ENCODE measurements around the gene THAP9.
"Not testable (repeated sequence)": the region's sequence is repeated elsewhere in the genome, so short reads cannot be mapped to it uniquely, and the experiment has no call there.

THAP9 gene

DNA sequence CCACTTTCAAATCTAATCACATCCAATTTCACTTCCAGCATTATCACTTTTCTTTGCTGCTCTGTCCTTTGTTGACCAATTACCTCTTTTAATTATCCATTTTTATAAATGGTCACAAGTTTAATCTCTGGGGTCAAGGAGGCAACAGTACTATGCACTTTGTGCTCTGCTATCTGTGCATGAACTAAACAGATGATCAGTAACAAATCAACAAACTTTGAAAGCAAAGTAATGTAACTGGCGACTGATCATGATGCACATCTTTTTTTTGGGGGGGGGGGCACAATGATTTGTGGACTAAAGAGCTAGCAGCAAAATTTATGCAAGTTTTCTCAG, 8.1 kb upstream of the THAP9 start:
- DNase-seq (ENCODE audit: low spot score) = no peak

- DNase-seq (ENCODE audit: low spot score) = no peak
These were observed 6.6 kb upstream of the THAP9 start for GRCh38 chr4:82893942-82894341.

GRCh38 chr4:82896755-82897154, 3.8 kb upstream of the THAP9 start:
- no peak for DNase-seq (ENCODE audit: low spot score)

GRCh38 chr4:82898322-82899243, 2.0 kb upstream of the THAP9 start:
- DNase-seq (ENCODE audit: low spot score) = peak; percentile 24

DNA sequence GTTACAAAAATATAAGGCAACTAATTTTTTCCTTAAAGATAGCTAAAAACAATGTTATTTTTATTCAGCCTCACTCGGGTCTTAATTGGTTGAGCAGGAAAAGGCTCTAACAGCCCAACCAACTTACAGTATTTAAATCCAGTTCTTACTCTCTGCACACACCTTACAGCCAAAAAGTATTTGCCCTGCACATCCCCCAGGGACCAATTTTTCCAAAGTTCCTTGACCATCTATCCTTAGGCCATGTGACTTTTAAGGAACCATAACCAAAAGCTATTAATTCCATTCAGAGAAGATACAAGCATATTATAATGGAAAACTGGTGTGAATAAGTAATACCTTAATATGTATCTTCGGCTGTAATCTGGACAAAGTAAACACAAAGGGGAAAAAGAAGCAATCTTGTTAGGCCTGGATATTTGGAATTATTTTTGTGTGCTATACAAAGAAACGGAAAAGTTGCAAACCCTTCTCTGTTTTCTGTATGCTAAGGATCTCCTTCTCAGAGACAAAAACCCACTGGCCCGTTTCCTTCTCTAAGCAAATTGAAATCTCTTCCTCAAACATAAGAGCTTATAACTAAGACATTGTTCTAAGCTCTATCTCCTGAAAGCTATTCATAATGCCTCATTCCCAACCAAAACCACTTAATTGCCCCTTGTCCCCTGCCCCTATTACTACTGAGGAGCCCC, 1.0 kb upstream of the THAP9 start:
- no peak for DNase-seq (ENCODE audit: low spot score)

GRCh38 chr4:82900066-82900410, 497 bp upstream of the THAP9 start:
- DNase-seq (ENCODE audit: low spot score) = no peak

GRCh38 chr4:82901183-82901718, 716 bp downstream of the THAP9 start:
- no peak for DNase-seq (ENCODE audit: low spot score)

DNA sequence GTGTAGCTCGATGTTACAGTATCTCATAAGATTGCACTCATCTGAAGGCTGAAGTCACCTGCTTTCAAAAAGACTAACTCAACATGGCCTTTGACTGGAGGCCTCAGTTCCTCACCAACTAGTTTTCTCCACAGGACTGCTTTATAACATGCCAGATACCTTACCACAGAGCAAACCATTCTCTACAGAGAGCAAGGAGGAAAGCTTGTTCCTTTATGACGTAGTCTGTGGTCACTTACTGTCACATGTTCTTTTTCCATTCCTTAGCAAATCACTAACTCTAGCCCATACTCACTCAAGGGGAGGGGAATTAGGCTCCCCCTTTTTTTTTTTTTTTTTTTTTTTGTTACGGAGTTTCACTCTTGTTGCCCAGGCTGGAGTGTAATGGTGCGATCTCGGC, 3.2 kb downstream of the THAP9 start:
- no peak for DNase-seq (ENCODE audit: low spot score)

- DNase-seq (ENCODE audit: low spot score) = peak; percentile 62
These were observed 4.7 kb downstream of the THAP9 start for GRCh38 chr4:82905205-82905604.

DNA sequence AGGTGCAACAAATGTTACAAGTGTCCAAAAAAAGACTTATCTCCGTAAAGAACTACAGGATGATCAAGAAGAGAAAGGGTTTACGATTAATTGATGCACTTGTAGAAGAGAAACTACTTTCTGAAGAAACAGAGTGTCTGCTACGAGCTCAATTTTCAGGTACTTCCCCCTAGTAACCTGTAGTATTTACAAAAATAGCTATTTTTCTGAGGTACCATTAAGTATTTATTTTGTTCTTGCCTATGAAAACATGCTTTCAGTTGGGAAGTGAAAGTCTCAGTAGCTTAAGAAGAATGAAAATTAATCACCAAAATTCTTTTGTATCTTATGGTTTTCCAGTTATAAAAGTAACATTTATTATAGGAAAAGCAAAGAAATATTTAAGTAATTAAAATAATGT, 5.9 kb downstream of the THAP9 start:
- DNase-seq (ENCODE audit: low spot score) = no peak

- DNase-seq (ENCODE audit: low spot score) = no peak
These were observed 8.8 kb downstream of the THAP9 start for GRCh38 chr4:82909326-82909725.

GRCh38 chr4:82913305-82913704, 12.8 kb downstream of the THAP9 start:
- DNase-seq (ENCODE audit: low spot score) = no peak

DNA sequence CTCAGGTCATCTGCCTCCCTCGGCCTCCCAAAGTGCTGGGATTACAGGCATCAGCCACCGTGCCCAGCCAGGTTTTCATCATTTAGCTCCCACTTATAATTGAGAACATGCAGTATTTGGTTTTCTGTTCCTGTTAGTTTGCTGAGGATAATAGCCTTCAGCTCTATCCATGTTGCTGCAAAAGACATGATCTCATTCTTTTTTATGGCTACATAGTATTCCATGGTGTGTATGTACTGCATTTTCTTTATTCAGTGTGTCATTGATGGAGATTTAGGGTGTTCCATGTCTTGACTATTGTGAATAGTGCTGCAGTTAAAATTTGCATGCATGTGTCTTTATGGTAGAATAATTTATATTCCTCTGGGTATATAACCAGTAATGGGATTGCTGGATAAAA, 13.4 kb downstream of the THAP9 start:
- DNase-seq (ENCODE audit: low spot score) = not testable (repeated sequence)

- DNase-seq (ENCODE audit: low spot score) = no peak
These were observed 17.6 kb downstream of the THAP9 start for GRCh38 chr4:82918091-82918490.

GRCh38 chr4:82919386-82919785, 18.9 kb downstream of the THAP9 start:
- no peak for DNase-seq (ENCODE audit: low spot score)

- no peak for DNase-seq (ENCODE audit: low spot score)
These were observed 21.3 kb downstream of the THAP9 start for GRCh38 chr4:82921795-82922194.

DNA sequence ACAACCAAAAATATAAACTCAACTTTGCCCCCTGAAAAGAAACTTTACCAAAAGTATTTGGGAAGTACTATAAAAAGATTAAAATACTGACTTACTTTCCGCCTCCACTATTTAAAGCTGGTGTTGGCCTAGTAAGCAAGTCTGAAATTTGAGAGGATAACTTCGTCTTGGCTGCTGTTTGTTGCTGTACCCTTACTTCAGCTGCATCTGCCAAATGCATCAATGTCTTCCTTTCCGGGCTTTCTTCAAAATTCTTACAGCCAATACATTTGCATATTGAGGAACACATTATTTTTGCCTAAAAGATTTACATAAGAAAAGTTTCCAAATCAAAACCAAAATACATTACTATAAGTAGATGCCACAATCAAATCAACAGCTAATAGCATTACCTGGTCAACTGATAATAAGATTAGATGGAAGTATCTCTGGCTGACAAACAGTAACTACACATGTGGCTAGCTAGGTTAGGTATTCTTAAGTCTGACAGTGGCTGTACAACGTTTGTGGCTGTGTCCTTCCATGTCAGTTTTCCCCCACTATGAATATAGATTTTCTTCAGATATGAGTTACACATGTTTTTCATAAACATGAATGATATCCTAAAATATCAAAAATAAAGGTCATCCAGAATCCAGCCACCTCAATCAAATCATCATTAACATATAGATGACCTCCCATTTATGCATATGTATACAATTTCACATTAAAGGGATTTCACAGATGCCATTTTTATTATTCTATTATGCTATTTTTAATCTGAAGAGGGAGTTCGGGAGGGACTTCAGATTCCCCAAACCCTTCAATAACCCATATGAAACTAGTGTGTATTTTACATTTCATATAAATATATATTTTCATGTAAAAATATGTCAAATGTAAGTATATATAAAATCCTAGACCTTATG, 30.6 kb downstream of the THAP9 start:
- DNase-seq (ENCODE audit: low spot score) = no peak

DNA sequence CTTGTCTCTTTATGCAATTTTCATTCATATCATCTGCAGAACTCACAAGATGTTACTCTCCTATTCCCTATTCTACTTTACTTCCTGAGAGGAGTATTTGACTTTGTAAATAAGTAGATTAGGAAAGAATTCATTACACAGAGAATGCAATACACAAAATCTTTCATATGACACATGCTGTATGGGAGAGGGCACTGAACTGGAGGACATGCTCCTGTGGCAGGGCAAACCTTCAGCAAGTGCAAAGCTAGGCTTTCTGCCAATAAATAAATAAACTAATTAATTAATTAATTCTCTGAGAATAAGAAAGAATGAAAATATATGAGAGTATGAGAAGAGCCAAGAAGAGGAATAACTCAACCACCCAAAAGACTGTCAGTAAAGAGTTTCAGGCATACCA, 33.9 kb downstream of the THAP9 start:
- no peak for DNase-seq (ENCODE audit: low spot score)

- no peak for DNase-seq (ENCODE audit: low spot score)
These were observed 38.9 kb downstream of the THAP9 start for GRCh38 chr4:82939414-82939813.

- no peak for DNase-seq (ENCODE audit: low spot score)
These were observed 47.0 kb downstream of the THAP9 start for GRCh38 chr4:82947498-82947897.

- DNase-seq (ENCODE audit: low spot score) = no peak
These were observed 48.2 kb downstream of the THAP9 start for GRCh38 chr4:82948647-82949204.

DNA sequence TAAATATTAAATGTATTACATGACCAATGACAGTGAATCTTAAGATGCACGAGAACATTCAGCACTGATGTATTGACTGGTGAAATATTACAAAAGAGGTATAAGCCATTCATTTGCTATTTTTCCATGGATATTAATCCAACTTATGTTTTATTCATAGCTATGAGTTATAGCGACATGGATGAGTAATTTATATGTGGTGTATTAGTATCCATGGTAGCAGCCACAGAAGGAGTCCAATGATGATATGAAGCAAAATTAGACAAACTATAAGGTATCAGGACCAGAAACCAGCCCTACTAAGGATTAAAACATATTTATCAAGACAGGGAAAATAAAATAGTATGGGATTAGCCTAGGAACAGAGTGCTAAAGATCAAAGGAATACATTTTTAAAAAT, 50.7 kb downstream of the THAP9 start:
- no peak for DNase-seq (ENCODE audit: low spot score)
